Natural killer cell treated with Interleukin-12 subunit alpha and Interleukin-12 subunit beta and Interleukin-15 and Interleukin-18, amount 100 ng/mL, for 72 hours (primary cell): ENCODE measurements around the gene MAP3K19. TPM values are rescaled to one million over a fixed set of nuclear protein-coding genes. Genes with fewer than 3 reads are reported as not detected.

Source experiments
- ATAC-seq, 2 donors: fragments of 150-1000 bp; cut with Tn5 transposase in 1 of 2; sonication (Bioruptor Pico), chemical (Tn5 transposase) in 1 of 2; 2 replicates each; pipeline ENCODE4 v1.10.0; 2021
- DNase-seq: peaks from one replicate; pipeline ENCODE4 v3.0.0; 2022; ENCODE audit warnings: low spot score
- H3K27ac Mint-ChIP-seq, 2 donors: 1 replicate in 1 of 2; 2 replicates in 1 of 2; pipeline ENCODE4 v1.8.0; 2022; ENCODE audit warnings: mixed read lengths in 2 of 2, mild to moderate bottlenecking in 1 of 2, moderate library complexity in 1 of 2
- H3K27me3 Mint-ChIP-seq, 2 donors: 1 replicate in 1 of 2; 2 replicates in 1 of 2; pipeline ENCODE4 v1.8.0; 2022; ENCODE audit warnings: mixed read lengths in 2 of 2
- H3K36me3 Mint-ChIP-seq: one replicate; pipeline ENCODE4 v1.8.0; 2022; ENCODE audit warnings: mixed read lengths
- H3K4me1 Mint-ChIP-seq, 2 donors: 1 replicate in 1 of 2; 2 replicates in 1 of 2; pipeline ENCODE4 v1.8.0; 2022; ENCODE audit warnings: low read depth in 2 of 2, mixed read lengths in 2 of 2, mild to moderate bottlenecking in 1 of 2
- H3K4me3 Mint-ChIP-seq: one replicate; pipeline ENCODE4 v1.8.0; 2022; ENCODE audit warnings: mixed read lengths
- H3K9me3 Mint-ChIP-seq: 2 replicates; pipeline ENCODE4 v1.8.0; 2022; ENCODE audit warnings: mixed read lengths
- total RNA-seq, 2 donors: library from RNA; stranded (reverse); gene quantifications; one replicate each; pipeline ENCODE4 v1.2.3, GENCODE V29; 2022

The MAP3K19 gene
- total RNA-seq, 2 donors from 2014 or later: not detected

GRCh38 chr2:135072125-135072997 lies 25.1 kb upstream of the MAP3K19 start:
- Mint-ChIP-seq H3K27ac (no peak overlapping the region), H3K27me3 (peaks cover 0 to 2% of the 10 kb centered on the region in 2 donors), H3K36me3 (peaks cover 15% of the 10 kb centered on the region), H3K4me3 (no peak overlapping the region), H3K9me3 (peaks cover 10% of the 10 kb centered on the region), H3K4me1 (peaks cover 0 to 5% of the 10 kb centered on the region in 2 donors)
- DNase-seq (no peak), ATAC-seq (no peak)

- DNase-seq: no peak
- no peak overlapping the region for H3K27ac Mint-ChIP-seq
- peaks cover 0 to 3% of the 10 kb centered on the region in 2 donors for H3K4me1 Mint-ChIP-seq
- H3K36me3 Mint-ChIP-seq: peaks cover 20% of the 10 kb centered on the region
- H3K27me3 Mint-ChIP-seq: peaks cover 0 to 5% of the 10 kb centered on the region in 2 donors
- no peak overlapping the region for H3K4me3 Mint-ChIP-seq
- no peaks in the 10 kb centered on the region for H3K9me3 Mint-ChIP-seq
- ATAC-seq: no peak
Observed at GRCh38 chr2:135066710-135067109, 19.5 kb upstream of the MAP3K19 start.

- H3K36me3 Mint-ChIP-seq: peaks cover 21% of the 10 kb centered on the region
- peaks cover 0 to 3% of the 10 kb centered on the region in 2 donors for H3K4me1 Mint-ChIP-seq
- no peak for DNase-seq
- no peak overlapping the region for H3K4me3 Mint-ChIP-seq
- ATAC-seq: no peak
- H3K27me3 Mint-ChIP-seq: peaks cover 0 to 4% of the 10 kb centered on the region in 2 donors
- H3K27ac Mint-ChIP-seq: no peak overlapping the region
- no peaks in the 10 kb centered on the region for H3K9me3 Mint-ChIP-seq
Observed at GRCh38 chr2:135064149-135064548, 16.9 kb upstream of the MAP3K19 start.

- no peak for ATAC-seq
- H3K36me3 Mint-ChIP-seq: peaks cover 21% of the 10 kb centered on the region
- no peaks in the 10 kb centered on the region for H3K9me3 Mint-ChIP-seq
- no peak for DNase-seq
- peaks cover 0 to 3% of the 10 kb centered on the region in 2 donors for H3K4me1 Mint-ChIP-seq
- peaks cover 0 to 4% of the 10 kb centered on the region in 2 donors for H3K27me3 Mint-ChIP-seq
- H3K4me3 Mint-ChIP-seq: no peak overlapping the region
- H3K27ac Mint-ChIP-seq: no peak overlapping the region
Observed at GRCh38 chr2:135063210-135063609, 16.0 kb upstream of the MAP3K19 start.

GRCh38 chr2:135059577-135059976 lies 12.3 kb upstream of the MAP3K19 start:
- H3K9me3 Mint-ChIP-seq: no peaks in the 10 kb centered on the region
- peaks cover 16% of the 10 kb centered on the region for H3K36me3 Mint-ChIP-seq
- H3K4me3 Mint-ChIP-seq: no peak overlapping the region
- peaks cover 3 to 9% of the 10 kb centered on the region in 2 donors for H3K4me1 Mint-ChIP-seq
- no peak overlapping the region for H3K27ac Mint-ChIP-seq
- H3K27me3 Mint-ChIP-seq: peaks cover 1 to 10% of the 10 kb centered on the region in 2 donors
- DNase-seq (no peak), ATAC-seq (no peak)

- Mint-ChIP-seq H3K4me3 (no peak overlapping the region), H3K4me1 (peaks cover 22 to 35% of the 10 kb centered on the region in 2 donors), H3K36me3 (peaks cover 15% of the 10 kb centered on the region), H3K27ac (no peak overlapping the region), H3K27me3 (peaks cover 9 to 11% of the 10 kb centered on the region in 2 donors), H3K9me3 (no peaks in the 10 kb centered on the region)
- no peak for DNase-seq
- no peak for ATAC-seq
Observed at GRCh38 chr2:135056790-135057189, 9.5 kb upstream of the MAP3K19 start.

- H3K36me3 Mint-ChIP-seq: peaks cover 8% of the 10 kb centered on the region
- no peak overlapping the region for H3K4me3 Mint-ChIP-seq
- DNase-seq: no peak
- H3K4me1 Mint-ChIP-seq: peaks cover 28 to 44% of the 10 kb centered on the region in 2 donors
- H3K27ac Mint-ChIP-seq: no peak overlapping the region
- peaks cover 9 to 13% of the 10 kb centered on the region in 2 donors for H3K27me3 Mint-ChIP-seq
- no peaks in the 10 kb centered on the region for H3K9me3 Mint-ChIP-seq
- ATAC-seq: no peak
Observed at GRCh38 chr2:135055182-135055786, 8.0 kb upstream of the MAP3K19 start.

- H3K4me1 Mint-ChIP-seq: peaks cover 28 to 45% of the 10 kb centered on the region in 2 donors
- H3K36me3 Mint-ChIP-seq: peaks cover 8% of the 10 kb centered on the region
- peak overlapping the region; percentile 96 for H3K4me3 Mint-ChIP-seq
- peaks cover 15 to 19% of the 10 kb centered on the region in 2 donors for H3K27me3 Mint-ChIP-seq
- DNase-seq (no peak), ATAC-seq (peak in 1 of 2 donors; percentile 37)
- no peaks in the 10 kb centered on the region for H3K9me3 Mint-ChIP-seq
- peak overlapping the region; percentile 92 to 95 for H3K27ac Mint-ChIP-seq
Observed at GRCh38 chr2:135052997-135053474, 5.8 kb upstream of the MAP3K19 start.

GRCh38 chr2:135052042-135052876 lies 5.0 kb upstream of the MAP3K19 start, which contains the start of gene RAB3GAP1:
TSS of gene RAB3GAP1 (plus strand) at chr2:135052292. CDS start at chr2:135052308, 16 bp downstream.
- ATAC-seq: peak; percentile 96 to 97
- H3K27ac Mint-ChIP-seq: peak within 1 kb of the TSS; percentile 92 to 95
- peak; percentile 96 for DNase-seq
- H3K4me1 Mint-ChIP-seq: peaks cover 28 to 45% of the 10 kb centered on the region in 2 donors
- no peaks in the 10 kb centered on the region for H3K9me3 Mint-ChIP-seq
- peaks cover 22 to 23% of the 10 kb centered on the region in 2 donors for H3K27me3 Mint-ChIP-seq
- H3K4me3 Mint-ChIP-seq: peak within 1 kb of the TSS; percentile 96
- peaks cover 8% of the 10 kb centered on the region for H3K36me3 Mint-ChIP-seq

GRCh38 chr2:135050684-135051083 lies 3.4 kb upstream of the MAP3K19 start:
- peak overlapping the region; percentile 96 for H3K4me3 Mint-ChIP-seq
- no peak for ATAC-seq
- peaks cover 8% of the 10 kb centered on the region for H3K36me3 Mint-ChIP-seq
- peaks cover 19 to 22% of the 10 kb centered on the region in 2 donors for H3K27me3 Mint-ChIP-seq
- peaks cover 28 to 41% of the 10 kb centered on the region in 2 donors for H3K4me1 Mint-ChIP-seq
- DNase-seq: no peak
- peak overlapping the region; percentile 64 to 73 for H3K27ac Mint-ChIP-seq
- H3K9me3 Mint-ChIP-seq: no peaks in the 10 kb centered on the region

- Mint-ChIP-seq H3K27ac (peak overlapping the region in 1 of 2 donors; percentile 73), H3K4me1 (peaks cover 28 to 41% of the 10 kb centered on the region in 2 donors), H3K4me3 (peak overlapping the region; percentile 96), H3K27me3 (peaks cover 21 to 25% of the 10 kb centered on the region in 2 donors), H3K36me3 (peaks cover 8% of the 10 kb centered on the region), H3K9me3 (no peaks in the 10 kb centered on the region)
- DNase-seq (no peak), ATAC-seq (no peak)
Observed at GRCh38 chr2:135050132-135050531, 2.9 kb upstream of the MAP3K19 start.

GRCh38 chr2:135048122-135048521 lies 875 bp upstream of the MAP3K19 start:
- no peak overlapping the region for H3K4me3 Mint-ChIP-seq
- peaks cover 15 to 22% of the 10 kb centered on the region in 2 donors for H3K4me1 Mint-ChIP-seq
- DNase-seq: no peak
- H3K27ac Mint-ChIP-seq: no peak overlapping the region
- no peaks in the 10 kb centered on the region for H3K36me3 Mint-ChIP-seq
- ATAC-seq: no peak
- H3K27me3 Mint-ChIP-seq: peaks cover 25 to 30% of the 10 kb centered on the region in 2 donors
- H3K9me3 Mint-ChIP-seq: no peaks in the 10 kb centered on the region

- H3K4me1 Mint-ChIP-seq: no peaks in the 10 kb centered on the region
- ATAC-seq: no peak
- no peak for DNase-seq
- H3K27me3 Mint-ChIP-seq: peaks cover 40 to 66% of the 10 kb centered on the region in 2 donors
- no peak overlapping the region for H3K4me3 Mint-ChIP-seq
- H3K9me3 Mint-ChIP-seq: no peaks in the 10 kb centered on the region
- no peaks in the 10 kb centered on the region for H3K36me3 Mint-ChIP-seq
- no peak overlapping the region for H3K27ac Mint-ChIP-seq
Observed at GRCh38 chr2:135043345-135043744, 3.9 kb downstream of the MAP3K19 start.
